WTC11 (cell line): ENCODE results near the gene GTPBP6. TPM values are rescaled to one million over a fixed set of nuclear protein-coding genes. Genes with fewer than 3 reads are reported as not detected.
A peak's percentile ranks its signal among the peaks of the same experiment; 100 is the strongest.

Source experiments
- ATAC-seq: fragments of 200-7000 bp; cut with Tn5 transposase; 2 replicates; pipeline ENCODE4 v1.10.0; 2021; ENCODE audit warnings: mild to moderate bottlenecking, moderate library complexity
- CTCF ChIA-PET: fragments of 300-600 bp; sonication (Branson Sonifier 250); formaldehyde crosslinking; loops from one replicate; lab custom pipeline; 2021; ENCODE audit warnings: antibody characterized with exemption; lab: Charles Lee
- POLR2A ChIA-PET: fragments of 350-600 bp; sonication (Branson Sonifier 250); formaldehyde crosslinking; loops from one replicate; lab custom pipeline; 2021; ENCODE audit warnings: antibody characterized with exemption; lab: Charles Lee
- DNase-seq: peaks from one replicate; pipeline ENCODE4 v3.0.0; 2021; ENCODE audit warnings: low spot score
- H3K27ac Mint-ChIP-seq: 2 replicates; pipeline ENCODE4 v1.8.0; 2021; ENCODE audit warnings: mixed read lengths
- H3K27me3 Mint-ChIP-seq: 2 replicates; pipeline ENCODE4 v1.8.0; 2021; ENCODE audit warnings: low read depth, mild to moderate bottlenecking, moderate library complexity, mixed read lengths
- H3K36me3 Mint-ChIP-seq: 2 replicates; pipeline ENCODE4 v1.8.0; 2021; ENCODE audit warnings: mixed read lengths
- H3K4me1 Mint-ChIP-seq: 2 replicates; pipeline ENCODE4 v1.8.0; 2022; ENCODE audit warnings: mixed read lengths
- H3K4me3 Mint-ChIP-seq: 2 replicates; pipeline ENCODE4 v1.8.0; 2021; ENCODE audit warnings: mild to moderate bottlenecking, moderate library complexity, mixed read lengths
- H3K9me3 Mint-ChIP-seq: 2 replicates; pipeline ENCODE4 v1.8.0; 2021; ENCODE audit warnings: mixed read lengths
- AFF4 ChIP-seq: sonication (generic); formaldehyde crosslinking; IDR thresholded peaks from 2 replicates; pipeline ENCODE4 v1.8.1; 2023; ENCODE audit warnings: mild to moderate bottlenecking, missing genetic modification reagents, borderline replicate concordance
- ATF1 ChIP-seq: sonication (generic); formaldehyde crosslinking; IDR thresholded peaks from 2 replicates; pipeline ENCODE4 v1.8.1; 2023; ENCODE audit warnings: mild to moderate bottlenecking, moderate library complexity, missing genetic modification reagents
- CREB1 ChIP-seq: sonication (generic); formaldehyde crosslinking; IDR thresholded peaks from 2 replicates; pipeline ENCODE4 v1.8.0; 2023; ENCODE audit warnings: mild to moderate bottlenecking, missing genetic modification reagents
- CTCF ChIP-seq: fragments of 200-600 bp; IDR thresholded peaks from 2 replicates; pipeline ENCODE4 v1.8.0; 2022; ENCODE audit warnings: antibody characterized with exemption
- GABPB1 ChIP-seq: sonication (generic); formaldehyde crosslinking; IDR thresholded peaks from 2 replicates; pipeline ENCODE4 v1.8.1; 2023; ENCODE audit warnings: mild to moderate bottlenecking, missing genetic modification reagents
- HMGA2 ChIP-seq: fragments of 250-450 bp; sonication (Bioruptor Pico); IDR thresholded peaks from 2 replicates; pipeline ENCODE4 v1.4.0; 2021; ENCODE audit warnings: mild to moderate bottlenecking, moderate library complexity
- PRRX2 ChIP-seq: fragments of 250-450 bp; sonication (Bioruptor Pico); IDR thresholded peaks from 2 replicates; pipeline ENCODE4 v1.8.0; 2021; ENCODE audit warnings: mild to moderate bottlenecking
- SOX15 ChIP-seq: fragments of 250-450 bp; sonication (Bioruptor Pico); IDR thresholded peaks from 2 replicates; pipeline ENCODE4 v1.9.0; 2021; ENCODE audit warnings: mild to moderate bottlenecking
- ZNF396 ChIP-seq: fragments of 250-450 bp; sonication (Bioruptor Pico); IDR thresholded peaks from 2 replicates; pipeline ENCODE4 v1.8.0; 2021; ENCODE audit warnings: mild to moderate bottlenecking, moderate library complexity, borderline replicate concordance
- ZNF425 ChIP-seq: fragments of 250-450 bp; sonication (Bioruptor Pico); conservative IDR thresholded peaks from 2 replicates; pipeline ENCODE4 v1.9.0; 2021; ENCODE audit warnings: mild to moderate bottlenecking
- ZNF671 ChIP-seq: fragments of 250-450 bp; sonication (Bioruptor Pico); IDR thresholded peaks from 2 replicates; pipeline ENCODE4 v1.8.0; 2021; ENCODE audit warnings: mild to moderate bottlenecking
- total RNA-seq: library from RNA; stranded (reverse); gene quantifications from 3 replicates; pipeline ENCODE4 v1.2.3, GENCODE V29; 2021
- TF ChIP-seq, protein P1 (sequence below): sonication (generic); formaldehyde crosslinking; IDR thresholded peaks from 2 replicates; pipeline ENCODE4 v1.8.1; 2022; ENCODE audit warnings: low read depth, missing genetic modification reagents, borderline replicate concordance

GTPBP6 gene
- total RNA-seq, 1 experiment from 2014 or later: 63.9 TPM

- TF ChIP-seq ZNF396 (CRISPR knock-in tag): no peak
- no peak for TF ChIP-seq SOX15 (CRISPR knock-in tag)
- TF ChIP-seq PRRX2 (CRISPR knock-in tag): no peak
- TF ChIP-seq GABPB1 (CRISPR knock-in tag): no peak
- TF ChIP-seq ZNF425: no peak
- no peak for TF ChIP-seq HMGA2 (CRISPR knock-in tag)
- TF ChIP-seq, protein P1, sequence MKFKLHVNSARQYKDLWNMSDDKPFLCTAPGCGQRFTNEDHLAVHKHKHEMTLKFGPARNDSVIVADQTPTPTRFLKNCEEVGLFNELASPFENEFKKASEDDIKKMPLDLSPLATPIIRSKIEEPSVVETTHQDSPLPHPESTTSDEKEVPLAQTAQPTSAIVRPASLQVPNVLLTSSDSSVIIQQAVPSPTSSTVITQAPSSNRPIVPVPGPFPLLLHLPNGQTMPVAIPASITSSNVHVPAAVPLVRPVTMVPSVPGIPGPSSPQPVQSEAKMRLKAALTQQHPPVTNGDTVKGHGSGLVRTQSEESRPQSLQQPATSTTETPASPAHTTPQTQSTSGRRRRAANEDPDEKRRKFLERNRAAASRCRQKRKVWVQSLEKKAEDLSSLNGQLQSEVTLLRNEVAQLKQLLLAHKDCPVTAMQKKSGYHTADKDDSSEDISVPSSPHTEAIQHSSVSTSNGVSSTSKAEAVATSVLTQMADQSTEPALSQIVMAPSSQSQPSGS (CRISPR knock-in tag): no peak
- TF ChIP-seq CTCF: no peak
- TF ChIP-seq ZNF671: no peak
- ChIA-PET CTCF (no interaction called here), POLR2A (no interaction called here)
- Mint-ChIP-seq H3K27ac (no peak overlapping the region; the same call in 1 of the 2 replicates), H3K4me1 (peaks cover 4% of the 10 kb centered on the region; the same call in 1 of the 2 replicates), H3K36me3 (peaks cover 30% of the 10 kb centered on the region), H3K27me3 (no peaks in the 10 kb centered on the region), H3K4me3 (no peak overlapping the region), H3K9me3 (no peaks in the 10 kb centered on the region)
- no peak for ATAC-seq
- peak; percentile 7 for DNase-seq
Observed at GRCh38 chrX:345020-345925, 26.7 kb upstream of the GTPBP6 start.

DNA sequence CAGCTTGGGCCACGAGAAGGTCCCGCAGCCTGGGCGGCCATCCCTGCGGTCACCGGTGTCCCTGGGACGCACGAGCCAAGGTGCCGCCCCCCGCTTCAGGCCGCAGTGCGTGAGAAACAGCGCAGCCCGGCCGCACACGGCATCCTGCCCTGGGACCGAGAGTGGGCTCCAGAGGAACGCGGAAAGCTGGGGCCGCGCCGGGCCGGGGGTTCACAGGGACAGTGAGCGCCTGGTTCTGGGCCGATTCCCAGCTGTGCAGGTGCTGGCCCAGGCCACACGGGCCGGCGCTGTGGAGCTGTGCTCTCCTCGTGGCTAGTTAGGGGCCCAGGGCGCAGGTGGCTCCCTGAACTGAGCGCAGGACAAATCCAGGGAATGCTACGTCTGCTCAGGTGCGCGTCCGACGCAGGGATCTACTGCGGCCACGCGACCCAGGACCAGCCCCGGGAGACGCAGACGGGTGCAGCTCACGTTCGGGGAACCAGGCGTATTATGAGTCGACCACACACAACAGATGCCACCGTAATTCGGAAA, 25.8 kb upstream of the GTPBP6 start:
- CTCF ChIA-PET: no interaction called here
- POLR2A ChIA-PET: no interaction called here
- DNase-seq: peak; percentile 10

More for the DNA sequence above, 25.8 kb upstream of the GTPBP6 start:
- Mint-ChIP-seq H3K4me3 (no peak overlapping the region), H3K4me1 (peaks cover 2% of the 10 kb centered on the region; the same call in 1 of the 2 replicates), H3K27ac (no peak overlapping the region)
- TF ChIP-seq CREB1: no peak
- no peak for TF ChIP-seq ZNF396 (CRISPR knock-in tag)
- no peak for TF ChIP-seq AFF4 (CRISPR knock-in tag)
- no peak for TF ChIP-seq ATF1
- TF ChIP-seq, all 79 proteins: peak for 0
- Mint-ChIP-seq H3K36me3 (peaks cover 30% of the 10 kb centered on the region), H3K27me3 (no peaks in the 10 kb centered on the region), H3K9me3 (no peaks in the 10 kb centered on the region)
- no peak for ATAC-seq
